Urothelium cell line (cell line): ENCODE results near the gene DESI2.

Experiments
- DNase-seq: peaks from one replicate; pipeline ENCODE4 v3.0.0; 2011; ENCODE audit warnings: low spot score, mixed read lengths
- FAIRE-seq: peaks from 2 replicates; lab custom pipeline; 2011; peaks lifted over from hg19 to GRCh38; lab: Jason Lieb, UNC

The DESI2 gene

DNA sequence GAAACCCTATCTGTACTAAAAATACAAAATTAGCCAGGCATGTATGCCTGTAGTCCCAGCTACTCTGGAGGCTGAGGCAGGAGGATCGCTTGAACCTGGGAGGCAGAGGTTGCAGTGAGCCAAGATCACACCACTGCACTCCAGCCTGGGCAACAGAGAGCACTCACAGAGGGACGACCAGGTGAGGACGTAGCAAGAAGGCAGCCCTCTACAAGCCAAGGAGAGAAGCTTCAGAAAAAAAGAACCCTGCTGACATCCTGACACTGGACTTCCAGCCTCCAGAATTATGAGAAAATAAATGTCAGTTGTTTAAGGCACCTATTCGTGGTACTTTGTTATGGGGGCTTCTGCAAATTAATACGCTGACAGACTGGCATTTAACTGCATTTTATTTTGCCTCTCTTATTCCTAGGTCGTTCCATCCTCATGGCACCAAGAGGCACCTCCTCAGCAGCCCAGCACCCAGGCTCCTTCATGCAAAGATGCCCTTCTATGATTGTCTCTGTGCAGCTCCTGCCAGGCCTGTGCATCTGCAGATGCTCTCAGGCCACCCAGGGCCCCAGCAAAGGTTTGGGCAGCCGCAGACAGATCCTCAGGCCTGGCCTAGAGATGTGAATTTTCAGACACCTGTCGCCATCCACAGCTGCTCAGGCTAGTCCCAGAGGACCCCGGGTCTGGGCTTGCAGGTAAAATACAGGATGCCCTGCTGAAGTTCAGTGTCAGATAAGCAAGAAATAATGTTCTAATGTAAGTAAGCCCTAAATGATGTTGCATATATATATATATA is 96.5 kb downstream of the DESI2 start:
- FAIRE-seq (no peak), DNase-seq (no peak)

DNA sequence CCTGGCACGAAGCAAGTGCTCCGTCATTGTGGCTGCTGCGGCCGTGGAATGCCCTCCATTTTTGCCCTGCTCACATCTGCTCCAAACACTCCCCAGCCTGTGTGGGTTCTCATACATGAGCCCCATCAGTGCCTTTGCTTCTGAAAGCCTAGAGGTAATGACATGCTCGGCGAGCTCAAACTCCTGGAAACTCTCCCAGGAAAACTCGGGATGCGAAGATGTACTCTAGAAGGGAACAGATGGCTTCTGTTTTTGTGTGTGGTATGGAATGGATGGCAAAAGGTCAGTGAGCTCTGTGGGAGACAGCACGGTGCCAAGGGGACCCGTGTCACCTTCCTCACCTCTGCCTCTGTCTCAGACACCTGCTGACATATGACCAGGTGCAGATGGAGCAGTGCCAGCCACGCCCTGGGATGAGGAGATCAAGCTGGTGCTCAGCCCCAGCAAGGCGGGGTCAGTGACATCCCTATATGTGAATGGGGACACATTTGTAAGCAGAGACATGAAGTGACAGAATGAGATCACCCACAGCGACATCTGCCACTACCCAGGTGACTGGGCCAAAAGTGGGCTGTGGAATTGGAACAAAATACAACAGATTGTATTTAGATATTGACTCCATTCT is 98.5 kb downstream of the DESI2 start:
- FAIRE-seq (no peak), DNase-seq (no peak)

DNA sequence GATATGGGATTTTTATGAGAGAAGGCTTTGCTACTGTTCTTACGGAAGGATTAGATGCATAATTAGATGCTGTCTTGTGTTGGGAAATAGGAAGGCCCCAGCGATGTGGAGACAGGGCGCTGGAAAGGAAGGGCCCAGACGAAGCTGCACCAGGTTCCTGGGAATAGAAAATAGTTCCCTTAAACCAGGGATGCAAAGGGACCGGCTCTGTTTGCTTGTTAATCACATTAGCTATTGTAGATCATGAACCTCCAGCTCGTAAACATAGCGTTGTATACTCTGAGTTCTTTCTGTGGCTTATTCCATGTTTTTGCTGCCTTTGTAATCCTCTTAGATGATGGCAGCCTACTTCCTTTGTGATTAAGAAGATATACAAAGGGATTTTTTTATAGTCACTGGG is 102.7 kb downstream of the DESI2 start:
- DNase-seq (no peak), FAIRE-seq (no peak)

DNA sequence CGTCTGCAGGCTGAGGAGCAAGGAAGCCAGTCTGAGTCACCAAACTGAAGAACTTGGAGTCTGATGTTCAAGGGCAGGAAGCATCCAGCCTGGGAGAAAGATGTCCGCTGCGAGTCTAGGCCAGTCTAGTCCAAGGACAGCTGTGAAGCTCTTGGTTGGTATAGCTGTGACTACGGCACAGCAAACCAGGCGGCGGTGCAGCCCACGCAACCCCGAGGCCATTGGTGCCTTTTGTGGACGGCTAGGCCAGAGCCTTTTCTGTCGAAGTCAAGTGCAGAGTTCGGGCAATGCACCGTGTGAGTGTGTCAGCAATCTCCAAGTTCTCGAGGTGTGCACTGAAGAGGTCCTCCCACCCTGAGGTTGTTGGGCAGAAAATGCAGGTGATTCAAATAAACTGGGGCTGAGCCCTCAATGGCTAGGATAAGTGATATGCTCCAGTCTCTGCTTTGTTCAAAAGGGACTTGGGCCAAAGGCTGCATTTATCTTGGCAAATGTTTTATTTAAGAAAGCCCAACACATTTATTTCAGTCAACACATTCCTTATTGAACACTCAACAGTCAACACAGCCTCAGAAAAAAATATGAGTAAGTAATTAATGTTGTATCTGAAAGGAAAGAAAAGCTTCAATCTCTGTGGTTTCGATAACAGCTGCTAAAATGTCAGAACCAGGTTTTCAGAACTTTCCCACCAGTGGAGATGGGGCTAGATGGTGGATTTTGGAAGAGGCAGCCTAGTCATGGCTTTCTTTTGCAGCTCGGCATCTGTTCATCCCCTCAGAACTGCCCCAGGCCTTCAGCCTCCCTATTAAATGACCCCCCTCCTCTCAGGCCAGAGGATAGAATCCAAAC is 104.4 kb downstream of the DESI2 start:
- DNase-seq (no peak), FAIRE-seq (no peak)
